Measurements from ENCODE around the gene PLAGL2. TPM values are rescaled to one million over a fixed set of nuclear protein-coding genes. Genes with fewer than 3 reads are reported as not detected.

The PLAGL2 gene
- total RNA-seq, 3 donors from 2014 or later, result 2.9 to 7.6 (median 4.3) TPM

GRCh38 chr20:32244959-32245358 lies 37.4 kb upstream of the PLAGL2 start:
- H3K9me3 ChIP-seq, result no peaks in the 10 kb centered on the region
- no peaks in the 10 kb centered on the region for H3K4me1 ChIP-seq
- no peak overlapping the region for H3K4me3 ChIP-seq
- H3K27me3 ChIP-seq, result no peaks in the 10 kb centered on the region
- no peak for TF ChIP-seq POLR2AphosphoS5 (IDR thresholded peaks at IDR 0.05)
- TF ChIP-seq CTCF (IDR thresholded peaks at IDR 0.05), result no peak
- no peak for TF ChIP-seq POLR2A (IDR thresholded peaks at IDR 0.05)
- DNase-seq (ENCODE audit: low spot score in 2 of 2), result no peak
- no peak overlapping the region for H3K27ac ChIP-seq
- intact Hi-C loops (cut with DNase I; ENCODE audit: low total_unique reads), result no loop called here
- no peaks in the 10 kb centered on the region for H3K36me3 ChIP-seq

GRCh38 chr20:32244150-32244823 lies 36.7 kb upstream of the PLAGL2 start:
- no peaks in the 10 kb centered on the region for H3K4me1 ChIP-seq
- DNase-seq (ENCODE audit: low spot score in 2 of 2), result no peak
- intact Hi-C loops (cut with DNase I; ENCODE audit: low total_unique reads), result no loop called here
- no peaks in the 10 kb centered on the region for H3K36me3 ChIP-seq
- H3K9me3 ChIP-seq, result no peaks in the 10 kb centered on the region
- H3K27me3 ChIP-seq, result no peaks in the 10 kb centered on the region
- no peak for TF ChIP-seq POLR2A (IDR thresholded peaks at IDR 0.05)
- TF ChIP-seq POLR2AphosphoS5 (IDR thresholded peaks at IDR 0.05), result no peak
- no peak for TF ChIP-seq CTCF (IDR thresholded peaks at IDR 0.05)
- H3K4me3 ChIP-seq, result no peak overlapping the region
- H3K27ac ChIP-seq, result no peak overlapping the region

DNA sequence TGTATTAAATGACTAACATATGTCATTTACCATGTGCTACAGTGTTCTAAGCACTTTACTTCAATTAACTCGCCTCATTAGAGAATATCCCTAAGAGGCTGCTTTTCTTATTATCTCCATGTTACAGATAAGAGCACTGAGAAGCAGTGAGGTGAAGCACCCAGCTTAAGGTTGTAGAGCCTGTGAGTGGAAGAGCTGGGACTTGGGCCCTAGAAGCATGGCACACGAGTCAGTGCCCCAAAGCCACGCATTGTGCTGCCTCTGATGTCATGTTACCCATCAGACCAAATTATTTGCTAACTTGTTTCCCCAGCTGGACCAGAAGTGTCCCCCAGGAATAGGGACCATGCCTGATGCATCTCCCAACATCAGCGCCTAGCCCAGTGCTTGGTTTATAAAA lies 34.3 kb upstream of the PLAGL2 start:
- DNase-seq (ENCODE audit: low spot score in 2 of 2), result no peak
- intact Hi-C loops (cut with DNase I; ENCODE audit: low total_unique reads), result no loop called here
- Histone ChIP-seq H3K27me3 (no peaks in the 10 kb centered on the region), H3K9me3 (no peaks in the 10 kb centered on the region), H3K27ac (no peak overlapping the region), H3K4me3 (no peak overlapping the region), H3K4me1 (no peaks in the 10 kb centered on the region), H3K36me3 (no peaks in the 10 kb centered on the region)
- TF ChIP-seq CTCF (IDR thresholded peaks at IDR 0.05), result no peak
- TF ChIP-seq POLR2A (IDR thresholded peaks at IDR 0.05), result no peak
- TF ChIP-seq POLR2AphosphoS5 (IDR thresholded peaks at IDR 0.05), result no peak

- TF ChIP-seq POLR2AphosphoS5 (IDR thresholded peaks at IDR 0.05), result no peak
- H3K27me3 ChIP-seq, result no peaks in the 10 kb centered on the region
- no peak overlapping the region for H3K27ac ChIP-seq
- H3K4me3 ChIP-seq, result no peak overlapping the region
- H3K36me3 ChIP-seq, result no peaks in the 10 kb centered on the region
- DNase-seq (ENCODE audit: low spot score in 2 of 2), result no peak
- H3K9me3 ChIP-seq, result no peaks in the 10 kb centered on the region
- intact Hi-C loops (cut with DNase I; ENCODE audit: low total_unique reads), result no loop called here
- no peaks in the 10 kb centered on the region for H3K4me1 ChIP-seq
Observed at GRCh38 chr20:32240205-32240604, 32.7 kb upstream of the PLAGL2 start.

DNA sequence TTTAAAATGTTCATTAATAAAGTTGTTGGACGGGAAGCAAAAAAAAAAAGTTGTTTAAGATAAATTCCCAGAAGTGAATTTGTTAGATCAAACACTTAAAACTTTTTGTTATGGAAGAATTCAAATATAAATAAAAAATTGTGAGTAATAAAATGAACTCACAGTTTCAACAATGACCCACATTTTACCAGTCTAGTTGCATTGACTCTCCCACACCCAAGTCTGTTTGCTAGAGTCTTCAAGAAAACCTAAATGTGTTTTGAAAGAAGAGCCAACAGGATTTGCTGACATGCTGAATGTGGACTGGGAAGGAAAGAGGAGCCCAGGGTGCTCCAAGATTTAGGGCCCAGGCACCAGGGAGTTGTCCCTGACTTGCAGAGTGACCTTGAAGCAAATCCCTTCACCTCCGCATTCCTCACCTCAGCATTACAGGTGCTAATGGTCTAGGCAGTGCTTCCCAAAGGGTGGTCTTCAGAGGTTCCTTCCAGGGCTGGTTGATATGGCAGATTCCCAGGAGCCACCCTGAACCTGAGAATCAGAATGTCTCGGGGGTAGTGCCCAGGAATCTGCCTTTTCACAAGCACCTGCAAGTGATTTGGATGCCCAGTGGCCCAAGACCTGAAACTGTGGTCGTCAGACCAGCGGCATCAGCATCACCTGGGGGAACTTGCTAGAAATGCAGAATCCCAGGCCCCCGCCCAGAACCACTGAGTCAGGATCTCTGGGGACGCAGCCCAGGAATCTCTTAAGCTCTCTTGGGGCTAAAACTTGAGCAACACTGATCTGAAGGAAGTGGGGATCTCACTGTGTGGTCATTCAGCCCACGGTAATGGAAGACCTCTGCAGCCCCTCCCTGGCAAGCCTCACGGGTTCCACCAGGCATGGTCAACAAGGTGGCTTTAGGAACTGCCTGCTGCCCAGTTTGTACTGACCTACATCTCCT lies 31.2 kb upstream of the PLAGL2 start:
- Histone ChIP-seq H3K27ac (no peak overlapping the region), H3K27me3 (no peaks in the 10 kb centered on the region), H3K4me3 (no peak overlapping the region), H3K4me1 (no peaks in the 10 kb centered on the region), H3K36me3 (no peaks in the 10 kb centered on the region), H3K9me3 (no peaks in the 10 kb centered on the region)
- intact Hi-C loops (cut with DNase I; ENCODE audit: low total_unique reads), result no loop called here
- DNase-seq (ENCODE audit: low spot score in 2 of 2), result no peak
- TF ChIP-seq POLR2A (IDR thresholded peaks at IDR 0.05) (no peak), POLR2AphosphoS5 (IDR thresholded peaks at IDR 0.05) (no peak), CTCF (IDR thresholded peaks at IDR 0.05) (no peak)

All from breast epithelium (tissue), 4 donors.